H1 (cell line): ENCODE measurements around the gene NCF4. TPM values are rescaled to one million over a fixed set of nuclear protein-coding genes. Genes with fewer than 3 reads are reported as not detected.

Experiments used
- CTCF ChIA-PET: fragments of 300-600 bp; sonication (Branson Sonifier 250); formaldehyde crosslinking; loops from one replicate; lab custom pipeline; 2021; ENCODE audit not compliant: partially characterized antibody; lab: Charles Lee
- POLR2A ChIA-PET: fragments of 300-600 bp; sonication (Branson Sonifier 250); formaldehyde crosslinking; loops from one replicate; lab custom pipeline; 2021; ENCODE audit warnings: inconsistent platforms; ENCODE audit not compliant: partially characterized antibody; lab: Charles Lee
- DNase-seq, 2 experiments: peaks; one replicate each; pipeline versions ENCODE4 v3.0.0 to v3.0.0-alpha.2; 2010 to 2022; ENCODE audit warnings: low spot score in 2 of 2, low read depth in 1 of 2, mixed read lengths in 1 of 2
- FAIRE-seq: peaks from 2 replicates; lab custom pipeline; 2011; peaks lifted over from hg19 to GRCh38; lab: Jason Lieb, UNC
- H2AFZ ChIP-seq: 2 replicates; pipeline ENCODE4 v1.8.1; 2012; ENCODE audit warnings: low read length, inconsistent platforms
- H2AK5ac ChIP-seq: 2 replicates; pipeline ENCODE4 v1.6.1; 2013; ENCODE audit warnings: low read depth, low read length
- H2BK120ac ChIP-seq: replicated peaks from 2 replicates; pipeline ENCODE3; 2013; ENCODE audit warnings: low read depth, low read length, inconsistent platforms
- H2BK12ac ChIP-seq: 2 replicates; pipeline ENCODE4 v1.6.1; 2013; ENCODE audit warnings: low read depth, low read length
- H2BK15ac ChIP-seq: 2 replicates; pipeline ENCODE4 v1.6.1; 2013; ENCODE audit warnings: low read length
- H2BK20ac ChIP-seq: 2 replicates; pipeline ENCODE4 v1.6.1; 2013; ENCODE audit warnings: low read length
- H2BK5ac ChIP-seq: 2 replicates; pipeline ENCODE4 v1.6.1; 2013; ENCODE audit warnings: low read depth, low read length
- H3K14ac ChIP-seq: 2 replicates; pipeline ENCODE4 v1.6.1; 2013; ENCODE audit warnings: inconsistent platforms; ENCODE audit not compliant: insufficient read length
- H3K18ac ChIP-seq: 2 replicates; pipeline ENCODE4 v1.6.1; 2013; ENCODE audit warnings: low read length; ENCODE audit errors: extremely low read depth
- H3K23ac ChIP-seq: 2 replicates; pipeline ENCODE4 v1.6.1; 2013; ENCODE audit warnings: inconsistent platforms; ENCODE audit not compliant: insufficient read length
- H3K23me2 ChIP-seq: 2 replicates; pipeline ENCODE4 v1.6.1; 2013; ENCODE audit warnings: low read depth, low read length
- H3K27ac ChIP-seq: 2 replicates; pipeline ENCODE4 v1.6.1; 2011; ENCODE audit warnings: low read depth, low read length, inconsistent platforms
- H3K27me3 ChIP-seq, 4 experiments: replicated peaks in 1 of 4; 1 replicate in 1 of 4; 2 replicates in 3 of 4; pipeline versions ENCODE4 v1.6.1 to v1.8.1; 2011 to 2013; ENCODE audit warnings: low read length in 3 of 4, mild to moderate bottlenecking in 3 of 4, inconsistent platforms in 2 of 4, mixed read lengths in 2 of 4, moderate library complexity in 1 of 4; ENCODE audit not compliant: control insufficient read depth in 3 of 4, insufficient read depth in 3 of 4; ENCODE audit errors: extremely low read depth in 1 of 4
- H3K36me3 ChIP-seq, 4 experiments: 2 replicates each; pipeline versions ENCODE4 v1.6.1 to v1.8.1; 2011 to 2013; ENCODE audit warnings: mild to moderate bottlenecking in 4 of 4, low read length in 3 of 4, moderate library complexity in 2 of 4, control low read depth in 1 of 4, inconsistent platforms in 1 of 4; ENCODE audit not compliant: insufficient read depth in 4 of 4, control insufficient read depth in 2 of 4
- H3K4ac ChIP-seq: replicated peaks from 2 replicates; pipeline ENCODE3; 2013; ENCODE audit warnings: low read length, low read depth, mixed read lengths, inconsistent platforms; ENCODE audit not compliant: insufficient read length
- H3K4me1 ChIP-seq, 4 experiments: replicated peaks in 1 of 4; 1 replicate in 1 of 4; 2 replicates in 3 of 4; pipeline versions ENCODE4 v1.6.1 to v1.8.1; 2011 to 2013; ENCODE audit warnings: low read length in 3 of 4, inconsistent platforms in 2 of 4, mixed read lengths in 1 of 4; ENCODE audit not compliant: insufficient read depth in 4 of 4, control insufficient read depth in 3 of 4
- H3K4me2 ChIP-seq, 2 experiments: 2 replicates each; pipeline versions ENCODE4 v1.6.1 to v1.8.1; 2011 to 2013; ENCODE audit warnings: low read depth in 2 of 2, low read length in 2 of 2, control low read depth in 1 of 2, inconsistent platforms in 1 of 2, mild to moderate bottlenecking in 1 of 2; ENCODE audit not compliant: insufficient read depth in 1 of 2
- H3K4me3 ChIP-seq, 4 experiments: fragments of 200-600, 300-600 bp in 1 of 4; sonication (generic), shearing (Covaris generic), sonication (Bioruptor Twin) in 1 of 4; 2 replicates each; pipeline versions ENCODE4 v1.5.1 to v1.8.1; 2011 to 2016; ENCODE audit warnings: low read length in 4 of 4, low read depth in 3 of 4, control low read depth in 2 of 4, inconsistent platforms in 2 of 4, mild to moderate bottlenecking in 2 of 4, mixed read lengths in 1 of 4, moderate library complexity in 1 of 4; ENCODE audit not compliant: insufficient read depth in 2 of 4; ENCODE audit errors: extremely low read depth in 1 of 4
- H3K56ac ChIP-seq: replicated peaks from 2 replicates; pipeline ENCODE3; 2013; ENCODE audit warnings: low read depth, mild to moderate bottlenecking, mixed read lengths, low read length, inconsistent platforms; ENCODE audit not compliant: insufficient read length
- H3K79me1 ChIP-seq: 2 replicates; pipeline ENCODE4 v1.6.1; 2013; ENCODE audit warnings: low read depth, low read length, control low read depth
- H3K79me2 ChIP-seq, 2 experiments: 2 replicates each; pipeline versions ENCODE4 v1.6.1 to v1.8.1; 2012 to 2013; ENCODE audit warnings: low read length in 2 of 2, mild to moderate bottlenecking in 2 of 2, inconsistent platforms in 1 of 2; ENCODE audit not compliant: insufficient read depth in 2 of 2, control insufficient read depth in 1 of 2
- H3K9ac ChIP-seq, 4 experiments: replicated peaks in 1 of 4; 1 replicate in 1 of 4; 2 replicates in 3 of 4; pipeline versions ENCODE4 v1.6.1 to v1.8.1; 2011 to 2013; ENCODE audit warnings: low read depth in 3 of 4, low read length in 3 of 4, control low read depth in 2 of 4, mild to moderate bottlenecking in 2 of 4, moderate library complexity in 2 of 4, inconsistent platforms in 1 of 4; ENCODE audit errors: extremely low read depth in 1 of 4
- H3K9me3 ChIP-seq, 2 experiments: 2 replicates each; pipeline versions ENCODE4 v1.6.1 to v1.8.1; 2012 to 2013; ENCODE audit warnings: mild to moderate bottlenecking in 2 of 2, moderate library complexity in 2 of 2, control low read depth in 1 of 2, inconsistent platforms in 1 of 2, low read depth in 1 of 2, low read length in 1 of 2, mixed read lengths in 1 of 2; ENCODE audit not compliant: insufficient read depth in 2 of 2
- H4K20me1 ChIP-seq, 2 experiments: replicated peaks in 1 of 2; 2 replicates each; pipeline versions ENCODE3 to v1.8.1; 2011 to 2013; ENCODE audit warnings: inconsistent platforms in 2 of 2, low read length in 2 of 2, mild to moderate bottlenecking in 1 of 2; ENCODE audit not compliant: insufficient read depth in 2 of 2, control insufficient read depth in 1 of 2
- H4K5ac ChIP-seq: 2 replicates; pipeline ENCODE4 v1.6.1; 2013; ENCODE audit warnings: low read length, low read depth, mixed read lengths, inconsistent platforms; ENCODE audit not compliant: insufficient read length
- H4K8ac ChIP-seq: 2 replicates; pipeline ENCODE4 v1.8.0; 2013; ENCODE audit warnings: mild to moderate bottlenecking, moderate library complexity, low read length, inconsistent platforms; ENCODE audit not compliant: insufficient read depth; ENCODE audit errors: extremely low read depth
- H4K91ac ChIP-seq: replicated peaks from 2 replicates; pipeline ENCODE3; 2013; ENCODE audit warnings: low read length, mixed read lengths, inconsistent platforms; ENCODE audit not compliant: insufficient read length
- BRCA1 ChIP-seq: IDR thresholded peaks from 2 replicates; pipeline ENCODE4 v1.6.1; 2012; ENCODE audit warnings: low read depth, low read length, improper control_type of control experiment
- CBX5 ChIP-seq: fragments of 300-800, 300-1000 bp; sonication (generic); IDR thresholded peaks from 2 replicates; pipeline ENCODE4 v1.7.1; 2016; ENCODE audit warnings: antibody characterized with exemption, low read length, low read depth
- CHD2 ChIP-seq: IDR thresholded peaks from 2 replicates; pipeline ENCODE4 v1.6.1; 2012; ENCODE audit warnings: low read length, improper control_type of control experiment
- EZH2 ChIP-seq: fragments of 200-600 bp; sonication (generic); IDR thresholded peaks from 2 replicates; pipeline ENCODE4 v1.7.1; 2012; ENCODE audit warnings: low read depth, mild to moderate bottlenecking, moderate library complexity, low read length, inconsistent platforms; ENCODE audit not compliant: severe bottlenecking
- HDAC6 ChIP-seq: IDR thresholded peaks from one replicate; pipeline ENCODE4 v1.7.1; 2012; ENCODE audit warnings: low read depth, mild to moderate bottlenecking, inconsistent platforms, low read length, moderate library complexity
- KDM1A ChIP-seq: fragments of 200-600, 300-600 bp; sonication (generic); IDR thresholded peaks from 2 replicates; pipeline ENCODE4 v1.7.1; 2016; ENCODE audit warnings: mild to moderate bottlenecking, low read length, borderline replicate concordance
- KDM5A ChIP-seq: fragments of 200-600 bp; IDR thresholded peaks from 2 replicates; pipeline ENCODE4 v1.7.1; 2012; ENCODE audit warnings: mild to moderate bottlenecking, low read length, inconsistent platforms, mixed read lengths
- MAX ChIP-seq: IDR thresholded peaks from 2 replicates; pipeline ENCODE4 v1.6.1; 2012; ENCODE audit warnings: inconsistent platforms
- SIRT6 ChIP-seq: IDR thresholded peaks from one replicate; pipeline ENCODE4 v1.7.1; 2012; ENCODE audit warnings: low read length, inconsistent platforms
- TCF12 ChIP-seq: IDR thresholded peaks from 2 replicates; pipeline ENCODE4 v1.6.1; 2011; ENCODE audit warnings: low read depth, mild to moderate bottlenecking, low read length
- USF2 ChIP-seq: IDR thresholded peaks from 2 replicates; pipeline ENCODE4 v1.6.1; 2011; ENCODE audit warnings: low read length, improper control_type of control experiment
- WGBS, 2 experiments: shearing (Covaris generic) in 1 of 2; methylation state at CpG; one replicate each; pipeline versions ENCODE4 v1.1.6 to v1.1.7; 2013 to 2015; ENCODE audit warnings: low lambda C conversion rate in 2 of 2, mixed read lengths in 2 of 2, inconsistent platforms in 1 of 2, low coverage in 1 of 2, missing lambda C conversion rate in 1 of 2; ENCODE audit not compliant: insufficient replicate concordance in 2 of 2, insufficient coverage in 1 of 2, insufficient read length in 1 of 2; ENCODE audit errors: extremely low coverage in 1 of 2, missing lambda C conversion rate in 1 of 2; 5-methylcytosine and 5-hydroxymethylcytosine counted together
- polyA plus RNA-seq, 7 experiments: library from polyadenylated mRNA; depleted of rRNA in 3 of 7; stranded (reverse) in 5 of 7; unstranded in 2 of 7; fragments of >200 nt in 5 of 7; fragments of 200-250 nt in 2 of 7; gene quantifications; 1 replicate in 5 of 7; 2 replicates in 1 of 7; 4 replicates in 1 of 7; pipeline versions ENCODE4 v1.2.1 to v1.2.3, GENCODE V29; 2011 to 2013; ENCODE audit warnings: missing spikeins in 2 of 7, mixed read lengths in 2 of 7
- total RNA-seq: library from RNA; stranded (reverse); fragmentation: NEBNext Ultra II Directional; extraction: Animal tissue kit (Norgen Biotek cat#: 25700); gene quantifications from 2 replicates; pipeline ENCODE4 v1.2.1, GENCODE V29; 2021

NCF4 gene
- total and polyA plus RNA-seq, 2 of the 8 experiments (the other 6 are each of a cell fraction or from before 2014, with no cell fraction given): 0.20 TPM; not detected in 1

GRCh38 chr22:36833073-36833472 lies 27.7 kb upstream of the NCF4 start:
- CTCF ChIA-PET: interaction anchor here (1.5 to 3.2 kb wide), 2 partner anchors 14 to 23 kb away, joined by 7 to 10 read pairs; no protein-coding TSS in a partner anchor
- POLR2A ChIA-PET: interaction anchor here (2.3 kb wide), 1 partner anchor 15 kb away, joined by 6 read pairs; no protein-coding TSS in a partner anchor
- FAIRE-seq (no peak), DNase-seq (no peak)
- 80% methylated on average over 3 of the region's 3 CpGs; no CpG with 5 or more reads in 1 of the 2 experiments for WGBS, 2 experiments
- H4K91ac ChIP-seq: no peak overlapping the region
- no peak overlapping the region for H2BK120ac ChIP-seq
- no peak overlapping the region for H3K4me2 ChIP-seq
- TF ChIP-seq MAX (no peak), KDM5A (no peak), SIRT6 (no peak), CHD2 (no peak), TCF12 (no peak), EZH2 (no peak), USF2 (no peak), HDAC6 (no peak), BRCA1 (no peak), KDM1A (no peak), CBX5 (no peak)
- no peak overlapping the region for H3K18ac ChIP-seq
- H3K4ac ChIP-seq: no peak overlapping the region
- no peak overlapping the region for H2BK12ac ChIP-seq
- H2BK20ac ChIP-seq: no peak overlapping the region
- no peak overlapping the region for H3K27ac ChIP-seq
- H2AK5ac ChIP-seq: no peak overlapping the region
- no peak overlapping the region for H3K4me3 ChIP-seq
- no peaks in the 10 kb centered on the region for H3K4me1 ChIP-seq
- H4K20me1 ChIP-seq: no peaks in the 10 kb centered on the region
- H3K9ac ChIP-seq: no peak overlapping the region
- no peak overlapping the region for H2AFZ ChIP-seq
- no peak overlapping the region for H3K23ac ChIP-seq
- H3K23me2 ChIP-seq: peaks cover 2% of the 10 kb centered on the region; the same call in 1 of the 2 replicates
- H3K79me2 ChIP-seq: no peaks in the 10 kb centered on the region
- no peak overlapping the region for H3K14ac ChIP-seq
- no peak overlapping the region for H3K56ac ChIP-seq
- H4K5ac ChIP-seq: no peak overlapping the region
- H3K9me3 ChIP-seq: peaks cover 2% of the 10 kb centered on the region in 2 experiments; a peak in 1 of 4 replicates
- H3K27me3 ChIP-seq: no peaks in the 10 kb centered on the region; a peak in 1 of 7 replicates
- no peak overlapping the region for H2BK5ac ChIP-seq
- H3K36me3 ChIP-seq: no peaks in the 10 kb centered on the region
- no peak overlapping the region for H4K8ac ChIP-seq
- no peaks in the 10 kb centered on the region for H3K79me1 ChIP-seq
- no peak overlapping the region for H2BK15ac ChIP-seq
